ENCODE results near the gene TBP. TPM values are rescaled to one million over a fixed set of nuclear protein-coding genes. Genes with fewer than 3 reads are reported as not detected.
A peak's percentile ranks its signal among the peaks of the same experiment; 100 is the strongest.
"Not testable (repeated sequence)": the region's sequence is repeated elsewhere in the genome, so short reads cannot be mapped to it uniquely, and the experiment has no call there.

TBP gene
- total RNA-seq (2014; rRNA removed; shearing (Covaris generic)) = 12.0 and 13.4 TPM in 2 replicates
- 22.2 and 24.6 TPM in 2 replicates for polyA plus RNA-seq (2016; fragmentation: Nextera tagmentation; extraction: Ambion mirVana)

DNA sequence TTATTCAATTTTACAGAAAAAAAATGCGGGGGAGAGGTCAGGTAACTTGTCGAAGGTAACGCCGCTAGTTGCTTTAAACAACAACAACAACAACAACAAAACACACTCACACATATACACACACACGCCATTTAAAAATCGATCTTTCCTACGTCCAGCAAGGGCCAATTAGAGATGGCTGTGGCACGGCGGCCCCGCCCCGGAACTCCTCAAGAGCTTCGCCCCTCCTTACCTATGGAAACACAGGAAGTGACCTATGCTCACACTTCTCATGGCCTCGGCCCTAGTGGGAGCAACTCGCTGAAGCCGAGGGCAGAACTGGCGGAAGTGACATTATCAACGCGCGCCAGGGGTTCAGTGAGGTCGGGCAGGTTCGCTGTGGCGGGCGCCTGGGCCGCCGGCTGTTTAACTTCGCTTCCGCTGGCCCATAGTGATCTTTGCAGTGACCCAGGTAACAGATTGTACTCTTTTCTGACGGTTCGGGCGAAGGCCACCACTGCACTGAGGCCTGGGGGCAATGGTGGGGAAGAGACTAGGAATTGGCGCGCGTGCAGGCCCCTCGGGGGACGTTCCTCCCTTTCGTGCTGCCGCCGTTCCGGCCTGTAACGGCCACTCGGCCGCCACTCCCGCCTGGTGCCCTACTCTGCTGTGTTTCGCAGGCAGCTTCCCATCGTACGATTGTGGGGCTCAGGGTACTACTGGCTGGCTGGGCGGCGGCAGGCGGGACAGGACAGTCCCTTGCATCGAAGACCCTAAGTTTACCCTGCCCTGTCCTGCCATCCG, at the start of gene TBP:
Gene TBP, plus strand, starts transcription at position 357 of the 783 bp plus-strand sequence. CDS start 2,661 bp downstream, outside the sequence.
- H3K9ac ChIP-seq = peak within 1 kb of the TSS; percentile 96
- H3K27me3 ChIP-seq (replicated peaks; ENCODE audit: insufficient read depth) = no peaks in the 10 kb centered on the region
- peaks cover 13% of the 10 kb centered on the region; the same call in 1 of the 2 replicates for H4K20me1 ChIP-seq (ENCODE audit: insufficient read depth)
- H3K4me2 ChIP-seq (ENCODE audit: unreplicated experiment) = peak within 1 kb of the TSS; percentile 98
- peaks cover 37% of the 10 kb centered on the region for H3K4me1 ChIP-seq (ENCODE audit: insufficient read depth)
- 0 to 1% methylated on average over 49 to 50 of the region's 51 CpGs for WGBS, 2 experiments (ENCODE audit: low coverage in 1 of 2, low lambda C conversion rate in 2 of 2, missing lambda C conversion rate in 2 of 2)
- no peaks in the 10 kb centered on the region for H3K36me3 ChIP-seq (ENCODE audit: low read depth)
- no peaks in the 10 kb centered on the region for H3K9me2 ChIP-seq (ENCODE audit: insufficient read depth)
- H3K9me3 ChIP-seq (ENCODE audit: low read depth) = no peaks in the 10 kb centered on the region
- H2AFZ ChIP-seq = peak within 1 kb of the TSS; percentile 99
- H3K79me2 ChIP-seq (ENCODE audit: insufficient read depth) = peaks cover 88% of the 10 kb centered on the region
- peak; percentile 100 for DNase-seq
- peak within 1 kb of the TSS; percentile 93 for H3K4me3 ChIP-seq
- H3F3A ChIP-seq (ENCODE audit: insufficient read depth) = no peaks in the 10 kb centered on the region
- TF ChIP-seq EZH2 (IDR thresholded peaks at IDR 0.05; ENCODE audit: insufficient read depth, poor library complexity, severe bottlenecking) (no peak), EZH2phosphoT487 (IDR thresholded peaks at IDR 0.05; ENCODE audit: insufficient read depth, low read depth) (no peak)
- in situ Hi-C loops (cut with MboI) = no loop called here
- H3K27ac ChIP-seq = peak within 1 kb of the TSS; percentile 95

DNA sequence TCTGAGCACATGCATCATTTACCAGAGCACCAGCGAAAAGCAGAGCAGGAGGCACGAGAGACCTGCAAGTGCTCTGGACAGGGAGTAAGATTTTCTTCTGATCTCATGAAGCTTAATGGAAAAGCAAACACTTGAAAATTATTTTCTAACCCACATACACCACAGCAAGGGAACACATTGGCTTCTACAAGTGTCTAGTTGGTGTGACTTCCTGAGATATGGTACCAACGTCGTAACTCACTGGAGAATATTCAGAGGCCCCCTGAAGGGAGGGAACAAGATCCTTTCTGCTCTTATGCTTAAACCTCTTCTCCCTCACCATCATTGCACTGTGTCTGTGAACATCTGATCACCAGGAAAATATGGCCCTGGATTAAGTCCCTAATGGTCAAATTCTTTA, 49.7 kb upstream of the TBP start:
- in situ Hi-C loops (cut with MboI) = no loop called here
- 36 to 40% methylated on average over 4 of the region's 4 CpGs for WGBS, 2 experiments (ENCODE audit: low coverage in 1 of 2, low lambda C conversion rate in 2 of 2, missing lambda C conversion rate in 2 of 2)
- H3K79me2 ChIP-seq (ENCODE audit: insufficient read depth) = no peaks in the 10 kb centered on the region

DNA sequence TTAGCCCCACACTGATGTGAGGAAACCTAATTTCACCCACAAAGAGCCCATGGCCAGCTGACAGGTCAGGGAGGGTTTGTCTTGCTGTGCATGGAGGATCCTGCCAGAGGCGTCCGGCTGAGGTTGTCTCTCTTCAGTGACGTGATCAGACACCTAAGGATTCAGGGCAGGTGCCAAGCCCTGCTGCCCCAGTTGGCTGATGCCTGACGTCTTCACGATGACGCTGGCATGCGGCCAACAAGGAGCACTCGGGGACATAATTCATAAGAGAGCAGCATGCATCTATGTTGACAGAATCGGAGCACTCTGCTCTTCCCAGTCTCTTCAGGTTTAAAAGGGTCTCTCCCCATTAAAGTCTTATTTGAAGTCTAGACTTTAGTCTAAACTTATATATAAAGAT, 48.9 kb upstream of the TBP start:
- no peak overlapping the region for H2AFZ ChIP-seq
- no peaks in the 10 kb centered on the region for H3K9me3 ChIP-seq (ENCODE audit: low read depth)
- no peaks in the 10 kb centered on the region for H3K9me2 ChIP-seq (ENCODE audit: insufficient read depth)
- H3K27ac ChIP-seq = no peak overlapping the region
- H3K4me1 ChIP-seq (ENCODE audit: insufficient read depth) = no peaks in the 10 kb centered on the region
- no peaks in the 10 kb centered on the region for H3K27me3 ChIP-seq (replicated peaks; ENCODE audit: insufficient read depth)
- no peaks in the 10 kb centered on the region for H3K79me2 ChIP-seq (ENCODE audit: insufficient read depth)
- no peaks in the 10 kb centered on the region for H4K20me1 ChIP-seq (ENCODE audit: insufficient read depth)
- WGBS, 2 experiments (ENCODE audit: low coverage in 1 of 2, low lambda C conversion rate in 2 of 2, missing lambda C conversion rate in 2 of 2) = 35 to 40% methylated on average over 9 of the region's 9 CpGs
- TF ChIP-seq EZH2phosphoT487 (IDR thresholded peaks at IDR 0.05; ENCODE audit: insufficient read depth, low read depth) (no peak), EZH2 (IDR thresholded peaks at IDR 0.05; ENCODE audit: insufficient read depth, poor library complexity, severe bottlenecking) (no peak)
- no peak overlapping the region for H3K4me2 ChIP-seq (ENCODE audit: unreplicated experiment)
- H3K9ac ChIP-seq = no peak overlapping the region
- H3F3A ChIP-seq (ENCODE audit: insufficient read depth) = no peaks in the 10 kb centered on the region
- no peak overlapping the region for H3K4me3 ChIP-seq
- H3K36me3 ChIP-seq (ENCODE audit: low read depth) = no peaks in the 10 kb centered on the region
- DNase-seq = no peak
- in situ Hi-C loops (cut with MboI) = no loop called here

More for the DNA sequence above, 49.7 kb upstream of the TBP start:
- H3K36me3 ChIP-seq (ENCODE audit: low read depth) = no peaks in the 10 kb centered on the region
- no peak overlapping the region for H3K4me3 ChIP-seq
- no peak for DNase-seq
- H3K9me2 ChIP-seq (ENCODE audit: insufficient read depth) = no peaks in the 10 kb centered on the region
- no peaks in the 10 kb centered on the region for H4K20me1 ChIP-seq (ENCODE audit: insufficient read depth)
- H3K9ac ChIP-seq = no peak overlapping the region
- H3K27me3 ChIP-seq (replicated peaks; ENCODE audit: insufficient read depth) = peaks cover 1% of the 10 kb centered on the region
- no peak overlapping the region for H3K27ac ChIP-seq
- no peak overlapping the region for H2AFZ ChIP-seq
- no peak overlapping the region for H3K4me2 ChIP-seq (ENCODE audit: unreplicated experiment)
- no peaks in the 10 kb centered on the region for H3K4me1 ChIP-seq (ENCODE audit: insufficient read depth)
- no peaks in the 10 kb centered on the region for H3F3A ChIP-seq (ENCODE audit: insufficient read depth)
- H3K9me3 ChIP-seq (ENCODE audit: low read depth) = no peaks in the 10 kb centered on the region
- no peak for TF ChIP-seq EZH2 (IDR thresholded peaks at IDR 0.05; ENCODE audit: insufficient read depth, poor library complexity, severe bottlenecking)
- no peak for TF ChIP-seq EZH2phosphoT487 (IDR thresholded peaks at IDR 0.05; ENCODE audit: insufficient read depth, low read depth)

DNA sequence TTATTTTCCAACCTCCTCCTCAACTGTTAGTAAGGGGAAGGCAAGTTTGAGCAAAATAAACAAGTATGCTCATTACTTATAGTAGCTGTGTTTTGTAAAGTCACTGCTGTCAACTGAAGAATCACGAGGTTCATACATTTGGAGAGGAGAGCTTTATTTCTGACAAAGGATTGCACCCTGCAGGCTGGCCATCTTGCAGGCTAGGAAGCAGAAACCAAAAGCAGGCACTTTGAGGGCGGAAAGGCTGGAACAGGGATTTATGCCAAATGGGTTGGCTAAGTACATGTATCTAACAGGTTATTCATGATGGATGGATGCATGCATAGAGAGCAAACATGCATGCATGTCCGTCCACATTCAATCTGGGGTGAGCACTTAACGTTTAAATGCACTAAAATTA, 47.7 kb upstream of the TBP start:
- no peaks in the 10 kb centered on the region for H3K4me1 ChIP-seq (ENCODE audit: insufficient read depth)
- H3K9ac ChIP-seq = no peak overlapping the region
- no peaks in the 10 kb centered on the region for H3K79me2 ChIP-seq (ENCODE audit: insufficient read depth)
- H3K36me3 ChIP-seq (ENCODE audit: low read depth) = no peaks in the 10 kb centered on the region
- no peaks in the 10 kb centered on the region for H3F3A ChIP-seq (ENCODE audit: insufficient read depth)
- no peaks in the 10 kb centered on the region for H4K20me1 ChIP-seq (ENCODE audit: insufficient read depth)
- WGBS, 2 experiments (ENCODE audit: low coverage in 1 of 2, low lambda C conversion rate in 2 of 2, missing lambda C conversion rate in 2 of 2) = 41 to 48% methylated on average over 4 of the region's 4 CpGs
- H3K4me2 ChIP-seq (ENCODE audit: unreplicated experiment) = no peak overlapping the region
- no peaks in the 10 kb centered on the region for H3K27me3 ChIP-seq (replicated peaks; ENCODE audit: insufficient read depth)
- no peak overlapping the region for H2AFZ ChIP-seq
- H3K4me3 ChIP-seq = no peak overlapping the region
- no peak for DNase-seq
- no peak overlapping the region for H3K27ac ChIP-seq
- TF ChIP-seq EZH2phosphoT487 (IDR thresholded peaks at IDR 0.05; ENCODE audit: insufficient read depth, low read depth) = no peak
- no peak for TF ChIP-seq EZH2 (IDR thresholded peaks at IDR 0.05; ENCODE audit: insufficient read depth, poor library complexity, severe bottlenecking)
- H3K9me2 ChIP-seq (ENCODE audit: insufficient read depth) = no peaks in the 10 kb centered on the region
- in situ Hi-C loops (cut with MboI) = no loop called here
- H3K9me3 ChIP-seq (ENCODE audit: low read depth) = no peaks in the 10 kb centered on the region

DNA sequence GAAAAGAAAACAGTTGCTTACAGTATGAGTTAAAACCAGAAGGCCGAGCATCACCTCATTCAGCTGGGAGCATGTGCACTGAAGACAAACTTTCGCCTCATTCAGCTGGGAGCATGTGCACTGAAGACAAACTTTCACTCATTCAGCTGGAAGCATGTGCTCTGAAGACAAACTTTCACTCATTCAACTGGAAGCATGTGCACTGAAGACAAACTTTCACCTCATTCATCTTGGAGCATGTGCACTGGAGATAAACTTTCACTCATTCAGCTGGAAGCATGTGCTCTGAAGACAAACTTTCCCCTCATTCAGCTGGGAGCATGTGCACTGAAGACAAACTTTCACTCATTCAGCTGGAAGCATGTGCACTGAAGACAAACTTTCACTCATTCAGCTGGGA, 46.4 kb upstream of the TBP start:
- H3K4me3 ChIP-seq; H3K4me2 ChIP-seq (ENCODE audit: unreplicated experiment); H3K36me3 ChIP-seq (ENCODE audit: low read depth); H3K9me3 ChIP-seq (ENCODE audit: low read depth); H3K9ac ChIP-seq; H3K27ac ChIP-seq; H3K79me2 ChIP-seq (ENCODE audit: insufficient read depth); DNase-seq; H4K20me1 ChIP-seq (ENCODE audit: insufficient read depth); H2AFZ ChIP-seq; H3K27me3 ChIP-seq (replicated peaks; ENCODE audit: insufficient read depth); H3F3A ChIP-seq (ENCODE audit: insufficient read depth); in situ Hi-C loops (cut with MboI); H3K4me1 ChIP-seq (ENCODE audit: insufficient read depth); H3K9me2 ChIP-seq (ENCODE audit: insufficient read depth): not testable (repeated sequence)
- 38 to 49% methylated on average over 2 of the region's 2 CpGs for WGBS, 2 experiments (ENCODE audit: low coverage in 1 of 2, low lambda C conversion rate in 2 of 2, missing lambda C conversion rate in 2 of 2)

DNA sequence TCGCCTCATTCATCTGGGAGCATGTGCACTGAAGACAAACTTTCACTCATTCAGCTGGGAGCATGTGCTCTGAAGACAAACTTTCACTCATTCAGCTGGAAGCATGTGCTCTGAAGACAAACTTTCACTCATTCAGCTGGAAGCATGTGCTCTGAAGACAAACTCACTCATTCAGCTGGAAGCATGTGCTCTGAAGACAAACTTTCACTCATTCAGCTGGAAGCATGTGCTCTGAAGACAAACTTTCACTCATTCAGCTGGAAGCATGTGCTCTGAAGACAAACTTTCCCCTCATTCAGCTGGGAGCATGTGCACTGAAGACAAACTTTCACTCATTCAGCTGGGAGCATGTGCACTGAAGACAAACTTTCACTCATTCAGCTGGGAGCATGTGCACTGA, 45.9 kb upstream of the TBP start:
- in situ Hi-C loops (cut with MboI); H3K27ac ChIP-seq; H3K9ac ChIP-seq; H4K20me1 ChIP-seq (ENCODE audit: insufficient read depth); H3K9me3 ChIP-seq (ENCODE audit: low read depth); H3K4me3 ChIP-seq; H3K27me3 ChIP-seq (replicated peaks; ENCODE audit: insufficient read depth); DNase-seq; H3K9me2 ChIP-seq (ENCODE audit: insufficient read depth); H3K4me1 ChIP-seq (ENCODE audit: insufficient read depth); H3K36me3 ChIP-seq (ENCODE audit: low read depth); H3K4me2 ChIP-seq (ENCODE audit: unreplicated experiment); H3K79me2 ChIP-seq (ENCODE audit: insufficient read depth); H2AFZ ChIP-seq; H3F3A ChIP-seq (ENCODE audit: insufficient read depth): not testable (repeated sequence)
- WGBS, 2 experiments (ENCODE audit: low coverage in 1 of 2, low lambda C conversion rate in 2 of 2, missing lambda C conversion rate in 2 of 2) = 50 to 60% methylated on average over 1 of the region's 1 CpG

Measured in GM23248 (cell line).